Caco-2 (cell line): ENCODE measurements around the gene COL27A1. TPM values are rescaled to one million over a fixed set of nuclear protein-coding genes. Genes with fewer than 3 reads are reported as not detected.

Source experiments
- BruUV-seq: library from RNA; stranded (reverse); fragments of 400-500 nt; replicated peaks from 2 replicates; lab custom pipeline; 2021; lab: Mats Ljungman, UMichigan
- CTCF ChIA-PET: fragments of 300-600 bp; sonication (Branson Sonifier 250); formaldehyde crosslinking; loops from one replicate; lab custom pipeline; 2022; ENCODE audit warnings: antibody characterized with exemption; lab: Charles Lee
- POLR2A ChIA-PET: fragments of 300-600 bp; sonication (Branson Sonifier 250); formaldehyde crosslinking; loops from one replicate; lab custom pipeline; 2022; ENCODE audit warnings: antibody characterized with exemption; lab: Charles Lee
- DNase-seq, 2 experiments: peaks; one replicate each; pipeline versions ENCODE4 v3.0.0 to v3.0.0-alpha.2; 2020 to 2022
- H3K27me3 ChIP-seq: replicated peaks from 2 replicates; pipeline ENCODE4 v1.6.0; 2011; ENCODE audit warnings: low read length; ENCODE audit not compliant: control insufficient read depth, insufficient read depth
- H3K36me3 ChIP-seq: 2 replicates; pipeline ENCODE4 v1.5.1; 2011; ENCODE audit warnings: low read length; ENCODE audit not compliant: control insufficient read depth, insufficient read depth
- H3K4me1 ChIP-seq: fragments of 250-450 bp; sonication (Bioruptor Pico); 2 replicates; pipeline ENCODE4 v1.5.1; 2020; ENCODE audit warnings: mild to moderate bottlenecking
- H3K4me3 ChIP-seq: 2 replicates; pipeline ENCODE4 v1.5.1; 2011; ENCODE audit warnings: low read depth, mild to moderate bottlenecking, control low read depth, low read length
- H3K9me3 ChIP-seq: fragments of 250-450 bp; sonication (Bioruptor Pico); 2 replicates; pipeline ENCODE4 v1.5.1; 2020; ENCODE audit warnings: mild to moderate bottlenecking, moderate library complexity
- H3K27ac Mint-ChIP-seq: one replicate; pipeline ENCODE4 v1.8.0; 2022; ENCODE audit warnings: mixed read lengths; ENCODE audit not compliant: unreplicated experiment
- H3K27me3 Mint-ChIP-seq: one replicate; pipeline ENCODE4 v1.8.0; 2022; ENCODE audit warnings: mixed read lengths; ENCODE audit not compliant: insufficient read depth, unreplicated experiment
- H3K36me3 Mint-ChIP-seq: one replicate; pipeline ENCODE4 v1.8.0; 2022; ENCODE audit warnings: mild to moderate bottlenecking, mixed read lengths; ENCODE audit not compliant: insufficient read depth, unreplicated experiment
- H3K4me1 Mint-ChIP-seq: one replicate; pipeline ENCODE4 v1.8.0; 2022; ENCODE audit warnings: low read depth, mixed read lengths; ENCODE audit not compliant: unreplicated experiment
- H3K4me3 Mint-ChIP-seq: one replicate; pipeline ENCODE4 v1.8.0; 2022; ENCODE audit warnings: mild to moderate bottlenecking, moderate library complexity, mixed read lengths; ENCODE audit not compliant: unreplicated experiment
- H3K9me3 Mint-ChIP-seq: one replicate; pipeline ENCODE4 v1.8.0; 2022; ENCODE audit warnings: mixed read lengths; ENCODE audit not compliant: unreplicated experiment
- CTCF ChIP-seq, 2 experiments: fragments of 200-600 bp in 1 of 2; IDR thresholded peaks; 1 replicate in 1 of 2; 2 replicates in 1 of 2; pipeline versions ENCODE4 v1.5.1 to v1.8.0; 2011 to 2022; ENCODE audit warnings: antibody characterized with exemption in 1 of 2, control low read depth in 1 of 2, inconsistent platforms in 1 of 2, low read depth in 1 of 2, low read length in 1 of 2, mild to moderate bottlenecking in 1 of 2, moderate library complexity in 1 of 2; ENCODE audit not compliant: insufficient read depth in 1 of 2, severe bottlenecking in 1 of 2, unreplicated experiment in 1 of 2
- intact Hi-C: fragments of 100-400 bp; cut with micrococcal nuclease; formaldehyde crosslinking; loops from one replicate; pipeline ENCODE4 v1.10.0; 2022; ENCODE audit not compliant: unreplicated experiment
- total RNA-seq: library from RNA; stranded (reverse); gene quantifications from 2 replicates; pipeline ENCODE4 v1.2.3, GENCODE V29; 2022

Gene COL27A1
- total RNA-seq, 1 experiment from 2014 or later = 31.1 TPM

DNA sequence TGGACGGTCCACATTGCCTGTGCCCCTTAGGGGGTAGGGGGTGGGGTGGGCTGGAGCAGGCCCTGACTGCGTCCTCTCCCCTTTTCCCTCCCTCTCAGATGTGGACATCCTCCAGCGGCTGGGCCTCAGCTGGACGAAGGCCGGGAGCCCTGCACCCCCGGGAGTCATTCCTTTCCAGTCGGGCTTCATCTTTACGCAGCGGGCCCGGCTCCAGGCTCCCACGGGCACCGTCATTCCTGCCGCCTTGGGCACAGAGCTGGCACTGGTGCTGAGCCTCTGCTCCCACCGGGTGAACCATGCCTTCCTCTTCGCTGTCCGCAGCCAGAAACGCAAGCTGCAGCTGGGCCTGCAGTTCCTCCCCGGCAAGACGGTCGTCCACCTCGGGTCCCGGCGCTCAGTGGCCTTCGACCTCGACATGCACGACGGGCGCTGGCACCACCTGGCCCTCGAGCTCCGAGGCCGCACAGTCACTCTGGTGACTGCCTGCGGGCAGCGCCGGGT is 12.3 kb downstream of the COL27A1 start:
- H3K4me1 Mint-ChIP-seq = no peaks in the 10 kb centered on the region

DNA sequence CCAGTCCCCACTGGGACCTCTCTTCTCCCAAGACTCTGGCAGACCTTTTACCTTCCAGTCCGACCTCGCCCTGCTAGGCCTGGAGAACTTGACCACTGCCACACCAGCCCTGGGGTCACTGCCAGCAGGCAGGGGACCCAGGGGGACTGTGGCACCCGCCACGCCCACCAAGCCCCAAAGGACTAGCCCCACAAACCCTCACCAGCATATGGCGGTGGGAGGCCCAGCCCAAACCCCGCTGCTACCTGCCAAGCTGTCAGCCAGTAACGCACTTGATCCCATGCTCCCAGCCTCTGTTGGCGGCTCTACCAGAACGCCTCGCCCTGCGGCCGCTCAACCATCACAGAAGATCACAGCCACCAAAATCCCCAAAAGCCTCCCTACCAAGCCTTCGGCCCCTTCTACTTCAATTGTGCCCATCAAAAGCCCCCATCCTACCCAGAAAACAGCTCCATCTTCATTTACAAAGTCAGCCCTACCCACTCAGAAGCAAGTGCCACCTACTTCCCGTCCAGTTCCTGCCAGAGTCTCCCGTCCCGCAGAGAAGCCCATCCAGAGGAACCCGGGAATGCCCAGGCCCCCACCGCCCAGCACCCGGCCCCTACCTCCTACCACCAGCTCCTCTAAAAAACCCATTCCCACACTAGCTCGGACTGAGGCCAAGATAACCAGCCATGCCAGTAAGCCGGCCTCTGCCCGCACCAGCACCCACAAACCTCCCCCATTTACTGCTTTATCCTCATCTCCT is 13.1 kb downstream of the COL27A1 start:
- no peaks in the 10 kb centered on the region for H3K4me1 Mint-ChIP-seq
- no peak for DNase-seq
- ChIA-PET POLR2A (no interaction called here), CTCF (no interaction called here)
- TF ChIP-seq CTCF (IDR thresholded peaks at IDR 0.05; ENCODE audit: insufficient read depth in 1 of 2, low read depth in 1 of 2, low read length in 1 of 2, severe bottlenecking in 1 of 2, unreplicated experiment in 1 of 2) = no peak
- H3K4me3 Mint-ChIP-seq = no peak overlapping the region
- peaks cover 15% of the 10 kb centered on the region for H3K36me3 Mint-ChIP-seq
- Histone ChIP-seq H3K9me3 (no peaks in the 10 kb centered on the region), H3K27me3 (no peaks in the 10 kb centered on the region), H3K4me1 (peaks cover 8% of the 10 kb centered on the region), H3K4me3 (no peak overlapping the region), H3K36me3 (no peaks in the 10 kb centered on the region)
- intact Hi-C loops = no loop called here
- no peak overlapping the region for H3K27ac Mint-ChIP-seq
- no peaks in the 10 kb centered on the region for H3K27me3 Mint-ChIP-seq
- BruUV-seq = TSS peak; percentile 47
- H3K9me3 Mint-ChIP-seq = no peaks in the 10 kb centered on the region

More for the DNA sequence above, 12.3 kb downstream of the COL27A1 start:
- H3K4me3 Mint-ChIP-seq = no peak overlapping the region
- peaks cover 7% of the 10 kb centered on the region for H3K36me3 Mint-ChIP-seq
- no peak for TF ChIP-seq CTCF (IDR thresholded peaks at IDR 0.05; ENCODE audit: insufficient read depth in 1 of 2, low read depth in 1 of 2, low read length in 1 of 2, severe bottlenecking in 1 of 2, unreplicated experiment in 1 of 2)
- peaks cover 9% of the 10 kb centered on the region for H3K4me1 ChIP-seq
- no peaks in the 10 kb centered on the region for H3K9me3 ChIP-seq
- H3K4me3 ChIP-seq = no peak overlapping the region
- no peaks in the 10 kb centered on the region for H3K27me3 ChIP-seq
- intact Hi-C loops = no loop called here
- POLR2A ChIA-PET = no interaction called here
- H3K36me3 ChIP-seq = no peaks in the 10 kb centered on the region
- no peaks in the 10 kb centered on the region for H3K9me3 Mint-ChIP-seq
- no peaks in the 10 kb centered on the region for H3K27me3 Mint-ChIP-seq
- no TSS peak for BruUV-seq
- CTCF ChIA-PET = no interaction called here
- H3K27ac Mint-ChIP-seq = no peak overlapping the region
- DNase-seq = no peak

DNA sequence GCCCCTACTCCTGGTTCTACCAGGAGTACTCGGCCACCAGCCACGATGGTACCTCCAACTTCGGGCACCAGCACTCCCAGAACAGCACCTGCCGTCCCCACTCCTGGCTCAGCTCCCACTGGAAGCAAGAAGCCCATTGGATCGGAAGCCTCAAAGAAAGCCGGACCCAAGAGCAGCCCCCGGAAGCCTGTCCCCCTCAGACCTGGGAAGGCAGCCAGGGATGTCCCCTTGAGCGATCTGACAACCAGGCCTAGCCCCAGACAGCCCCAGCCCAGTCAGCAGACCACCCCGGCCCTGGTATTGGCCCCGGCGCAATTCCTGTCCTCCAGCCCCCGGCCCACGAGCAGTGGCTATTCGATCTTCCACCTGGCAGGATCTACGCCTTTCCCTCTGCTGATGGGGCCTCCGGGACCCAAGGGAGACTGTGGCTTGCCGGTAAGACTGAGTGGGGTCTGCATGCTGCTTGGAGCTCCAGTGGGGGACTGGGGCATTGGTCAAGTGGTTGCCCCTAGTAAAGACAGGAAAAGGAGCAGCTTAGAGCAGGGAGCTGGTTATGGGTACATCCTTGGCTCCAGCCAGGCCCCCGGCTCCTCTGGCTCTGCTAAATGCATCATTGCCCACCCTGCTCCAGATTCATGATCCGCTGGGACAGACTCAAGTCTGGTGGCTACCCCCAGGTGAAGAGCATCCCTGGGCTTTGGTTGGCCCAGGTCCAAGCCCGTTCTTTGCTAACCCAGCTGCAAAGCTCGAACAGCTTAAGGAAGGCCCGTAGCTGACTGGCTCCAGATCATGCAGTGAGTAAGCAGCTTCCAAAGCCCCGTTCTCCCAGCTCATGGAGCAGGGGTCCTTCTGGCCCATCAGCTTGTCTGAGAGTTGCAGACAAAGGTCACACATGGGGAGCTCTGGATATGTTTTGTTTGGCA is 14.0 kb downstream of the COL27A1 start:
- POLR2A ChIA-PET = no interaction called here
- Mint-ChIP-seq H3K9me3 (no peaks in the 10 kb centered on the region), H3K4me3 (no peak overlapping the region), H3K27me3 (no peaks in the 10 kb centered on the region), H3K27ac (no peak overlapping the region), H3K36me3 (peaks cover 23% of the 10 kb centered on the region), H3K4me1 (no peaks in the 10 kb centered on the region)
- Histone ChIP-seq H3K9me3 (no peaks in the 10 kb centered on the region), H3K4me3 (no peak overlapping the region), H3K27me3 (no peaks in the 10 kb centered on the region), H3K36me3 (no peaks in the 10 kb centered on the region), H3K4me1 (peaks cover 4% of the 10 kb centered on the region)
- intact Hi-C loops = no loop called here
- BruUV-seq = no TSS peak
- CTCF ChIA-PET = no interaction called here
- DNase-seq = no peak
- no peak for TF ChIP-seq CTCF (IDR thresholded peaks at IDR 0.05; ENCODE audit: insufficient read depth in 1 of 2, low read depth in 1 of 2, low read length in 1 of 2, severe bottlenecking in 1 of 2, unreplicated experiment in 1 of 2)
